HG03432 (cell line): ENCODE measurements around the gene LAMA2.
"Not testable (repeated sequence)": the region's sequence is repeated elsewhere in the genome, so short reads cannot be mapped to it uniquely, and the experiment has no call there.

Source experiments
- ATAC-seq: cut with Tn5 transposase; IDR thresholded peaks from one replicate; pipeline ENCODE4 v1.9.1; 2021; ENCODE audit warnings: mild to moderate bottlenecking, moderate library complexity; ENCODE audit not compliant: unreplicated experiment

Gene LAMA2

DNA sequence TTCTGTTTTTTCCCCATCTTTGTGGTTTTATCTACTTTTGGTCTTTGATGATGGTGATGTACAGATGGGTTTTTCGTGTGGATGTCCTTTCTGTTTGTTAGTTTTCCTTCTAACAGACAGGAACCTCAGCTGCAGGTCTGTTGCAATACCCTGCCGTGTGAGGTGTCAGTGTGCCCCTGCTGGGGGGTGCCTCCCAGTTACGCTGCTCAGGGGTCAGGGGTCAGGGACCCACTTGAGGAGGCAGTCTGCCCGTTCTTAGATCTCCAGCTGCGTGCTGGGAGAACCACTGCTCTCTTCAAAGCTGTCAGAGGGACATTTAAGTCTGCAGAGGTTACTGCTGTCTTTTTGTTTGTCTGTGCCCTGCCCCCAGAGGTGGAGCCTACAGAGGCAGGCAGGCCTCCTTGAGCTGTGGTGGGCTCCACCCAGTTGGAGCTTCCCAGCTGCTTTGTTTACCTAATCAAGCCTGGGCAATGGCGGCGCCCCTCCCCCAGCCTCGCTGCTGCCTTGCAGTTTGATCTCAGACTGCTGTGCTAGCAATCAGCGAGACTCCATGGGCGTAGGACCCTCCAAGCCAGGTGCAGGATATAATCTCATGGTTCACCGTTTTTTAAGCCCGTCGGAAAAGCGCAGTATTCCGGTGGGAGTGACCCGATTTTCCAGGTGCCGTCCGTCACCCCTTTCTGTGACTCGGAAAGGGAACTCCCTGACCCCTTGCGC is 289.5 kb downstream of the LAMA2 start:
- ATAC-seq: not testable (repeated sequence)

DNA sequence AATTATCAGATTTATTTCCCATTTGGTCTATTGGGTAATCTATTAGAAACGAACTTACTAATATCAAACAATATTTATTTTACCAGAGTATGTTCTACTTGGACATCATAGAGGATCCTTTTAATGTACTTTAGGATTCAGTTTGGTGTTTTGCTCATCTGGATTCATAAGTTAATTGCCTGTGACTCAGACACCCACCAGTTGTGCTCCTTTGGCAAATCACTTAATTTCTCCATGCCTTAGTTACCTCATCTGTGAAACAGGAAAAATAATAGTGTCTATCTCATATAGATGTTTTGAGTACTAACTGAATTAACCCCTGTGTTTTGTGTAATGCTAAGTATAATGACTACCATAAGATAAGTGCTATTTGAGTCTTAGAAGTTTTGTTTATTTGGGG is 292.1 kb downstream of the LAMA2 start:
- ATAC-seq: no peak

DNA sequence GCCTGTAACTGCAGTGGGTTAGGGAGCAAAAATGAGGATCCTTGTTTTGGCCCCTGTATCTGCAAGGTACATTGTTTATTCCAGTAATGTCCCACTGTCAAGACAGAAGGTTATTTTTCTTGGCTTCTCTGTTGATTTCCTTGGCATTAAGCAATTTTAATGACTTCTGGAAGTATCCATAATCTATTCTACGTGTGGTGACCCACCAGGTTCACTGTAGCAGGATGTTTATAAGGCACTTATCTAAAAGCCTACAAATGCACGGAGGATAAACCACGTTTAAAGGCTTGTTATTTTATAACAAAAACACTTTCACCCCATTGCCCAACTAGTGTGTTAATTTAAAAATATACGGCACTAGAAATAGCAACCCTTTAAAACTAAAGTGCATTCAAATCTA is 294.9 kb downstream of the LAMA2 start:
- no peak for ATAC-seq

DNA sequence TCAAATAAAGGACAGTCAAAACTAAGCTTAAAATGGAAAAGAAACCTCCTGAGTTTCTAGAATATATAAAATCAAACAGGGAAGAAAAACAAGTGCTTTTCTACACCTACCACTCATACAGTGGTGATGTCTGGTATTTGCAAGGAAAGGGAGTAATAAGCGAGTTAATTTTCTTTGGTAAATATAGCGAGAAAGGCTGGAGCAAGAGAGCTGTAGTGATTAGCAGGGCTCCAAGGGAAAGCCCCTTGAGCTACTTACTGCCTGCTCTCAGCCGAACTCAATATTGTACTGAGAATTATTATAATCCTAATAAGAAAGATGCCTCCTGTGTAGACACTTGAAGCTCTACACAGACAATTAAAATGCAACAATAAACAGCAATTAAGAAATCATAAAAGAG is 296.3 kb downstream of the LAMA2 start:
- ATAC-seq: no peak

DNA sequence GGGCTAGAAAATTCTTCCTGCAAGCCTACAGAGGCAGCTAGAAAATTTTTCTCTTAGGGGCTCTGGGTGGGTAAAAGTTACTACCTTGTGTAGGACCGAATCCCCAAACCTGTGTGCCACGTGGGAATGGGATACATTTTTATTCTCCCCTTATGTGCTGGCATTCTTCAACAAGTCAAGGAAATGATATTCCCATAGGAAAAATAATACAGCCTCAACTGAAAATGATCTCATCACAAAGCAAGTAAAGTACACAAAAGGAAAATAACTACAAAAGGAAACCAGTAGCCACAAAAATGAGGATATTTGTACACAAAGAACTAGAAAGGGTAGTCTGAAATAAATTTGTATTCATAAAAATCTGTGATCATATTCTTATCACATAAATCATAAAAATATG is 298.1 kb downstream of the LAMA2 start:
- ATAC-seq: no peak

DNA sequence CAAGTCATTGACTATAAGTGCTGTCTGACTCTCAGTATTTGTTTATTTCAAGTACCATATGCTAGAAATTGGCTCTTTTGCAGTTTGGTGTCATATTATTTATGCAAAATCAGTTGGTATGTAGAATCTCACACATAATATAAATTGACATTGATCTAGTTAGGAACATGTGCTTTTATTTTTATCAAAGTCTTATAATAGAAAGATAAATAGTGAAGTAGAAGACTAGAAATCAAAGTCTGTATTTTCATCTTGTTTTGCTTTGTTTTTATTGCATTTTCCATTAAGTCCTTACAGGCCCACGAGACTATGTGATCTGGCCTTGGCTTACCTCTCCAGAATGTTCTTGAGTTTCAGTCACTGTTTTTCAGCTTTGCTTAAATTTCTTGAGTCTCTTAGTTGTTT is 300.3 kb downstream of the LAMA2 start:
- ATAC-seq: no peak

DNA sequence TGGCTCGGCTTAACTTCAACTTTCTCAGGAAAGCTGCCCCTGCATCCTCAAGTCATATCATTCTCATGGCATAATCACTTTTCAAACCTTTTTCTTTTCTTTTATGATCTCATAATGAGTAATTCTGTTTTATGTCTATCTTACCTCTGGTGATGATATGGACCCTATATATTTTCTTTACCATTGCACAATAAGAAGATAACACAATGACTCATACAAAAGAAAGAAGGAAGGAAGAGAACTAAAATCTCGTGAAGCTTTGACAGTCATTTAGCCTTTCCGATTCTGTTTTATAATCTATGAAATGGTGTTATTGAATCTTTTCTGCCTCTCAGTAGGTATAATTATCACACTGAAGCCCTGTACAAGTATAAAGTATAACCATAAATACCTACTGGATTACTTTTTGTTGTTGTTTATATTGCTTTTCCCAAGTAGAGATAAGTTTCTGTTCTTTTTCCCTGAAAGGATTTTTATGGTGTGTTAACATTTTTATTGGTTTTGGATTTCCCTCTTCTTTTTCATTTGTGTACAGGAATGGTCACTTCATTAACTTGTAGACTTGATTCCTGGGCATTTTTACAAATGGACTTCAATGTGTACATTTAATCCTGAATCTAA is 300.9 kb downstream of the LAMA2 start:
- no peak for ATAC-seq

GRCh38 chr6:129184324-129184723 is 301.4 kb downstream of the LAMA2 start:
- no peak for ATAC-seq

DNA sequence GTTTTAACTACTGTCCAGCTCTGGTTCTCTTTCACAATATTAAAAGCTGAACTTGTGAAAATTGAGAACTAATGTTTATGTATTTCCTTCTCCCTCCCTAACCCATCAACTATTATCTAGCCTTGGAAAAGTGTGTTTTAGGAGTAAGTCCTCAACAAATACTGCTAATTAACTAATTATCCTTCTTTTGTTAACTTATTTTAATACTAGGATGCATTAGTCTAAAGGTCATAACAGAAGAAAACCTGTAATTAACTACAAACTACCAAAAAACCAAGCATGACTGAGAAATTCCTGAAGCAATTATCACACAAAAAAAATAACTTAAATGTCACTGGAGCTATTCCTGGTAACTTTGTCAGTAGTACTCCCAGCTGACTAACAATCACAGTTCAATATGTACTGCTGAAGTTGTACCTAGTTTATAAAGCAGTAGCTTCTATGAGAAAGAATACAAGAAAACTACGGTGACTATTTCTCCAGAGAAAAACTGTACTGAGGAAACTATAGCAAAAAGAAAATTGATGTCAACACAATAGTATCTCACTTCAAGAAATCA is 301.9 kb downstream of the LAMA2 start:
- ATAC-seq: no peak

- ATAC-seq: no peak
These were observed 304.1 kb downstream of the LAMA2 start for GRCh38 chr6:129186988-129187387.

- ATAC-seq: no peak
These were observed 305.4 kb downstream of the LAMA2 start for GRCh38 chr6:129188306-129188705.

DNA sequence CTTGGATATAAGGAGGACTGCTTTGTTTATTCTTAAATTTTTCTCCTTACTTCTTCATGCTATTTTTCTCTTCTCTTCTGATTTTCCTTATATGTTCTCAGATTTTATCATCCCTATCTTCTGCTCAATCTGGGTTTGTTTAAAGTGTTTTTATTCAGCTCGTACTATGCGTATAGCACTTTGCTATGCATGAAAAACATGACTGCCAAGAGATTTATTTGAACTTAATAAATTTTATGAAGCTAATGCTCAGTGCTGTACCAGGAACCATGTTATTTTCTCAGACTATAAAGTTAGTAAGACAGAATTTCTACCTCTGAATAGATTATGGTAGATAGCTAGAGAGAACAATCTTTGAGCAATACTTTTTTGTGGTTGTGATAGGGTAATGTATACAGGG is 305.9 kb downstream of the LAMA2 start:
- no peak for ATAC-seq

GRCh38 chr6:129189266-129189665 is 306.3 kb downstream of the LAMA2 start:
- no peak for ATAC-seq

DNA sequence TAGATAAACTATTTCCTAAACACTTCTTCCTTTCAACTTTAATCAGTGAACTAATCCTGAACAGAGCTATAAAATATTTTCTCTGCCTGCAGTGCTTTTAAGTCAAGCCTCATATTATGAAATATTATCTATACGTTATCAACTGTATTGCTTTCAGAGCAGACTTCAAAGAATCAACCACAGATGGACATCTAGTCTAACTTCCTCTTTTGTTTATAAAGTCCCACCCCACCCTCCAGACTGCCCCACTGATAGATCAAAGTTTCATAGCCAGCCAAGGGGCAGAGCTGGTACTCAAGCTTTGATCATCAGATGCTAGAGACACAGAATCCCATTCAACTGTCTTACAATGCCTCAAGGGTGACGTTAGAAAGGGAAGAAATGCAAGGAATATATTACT is 308.3 kb downstream of the LAMA2 start:
- ATAC-seq: no peak

DNA sequence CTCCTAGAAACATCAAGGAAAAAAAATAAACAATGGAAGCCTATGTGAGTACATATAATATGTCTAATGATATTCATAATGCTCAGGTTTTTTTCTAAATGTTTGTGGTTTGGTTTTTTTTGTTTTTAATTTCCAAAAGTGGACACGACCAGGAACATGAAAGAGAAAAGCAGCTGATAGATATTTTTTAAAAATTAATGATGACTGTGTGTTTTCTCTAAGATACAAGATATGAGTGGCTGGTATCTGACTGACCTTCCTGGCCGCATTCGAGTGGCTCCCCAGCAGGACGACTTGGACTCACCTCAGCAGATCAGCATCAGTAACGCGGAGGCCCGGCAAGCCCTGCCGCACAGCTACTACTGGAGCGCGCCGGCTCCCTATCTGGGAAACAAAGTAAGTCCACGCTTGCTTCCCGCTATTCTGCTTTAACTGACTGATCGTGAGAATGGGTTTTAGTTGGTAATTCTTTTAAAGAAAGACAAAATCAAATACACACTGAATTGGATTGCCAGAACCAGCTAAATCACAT is 309.6 kb downstream of the LAMA2 start:
- no peak for ATAC-seq

DNA sequence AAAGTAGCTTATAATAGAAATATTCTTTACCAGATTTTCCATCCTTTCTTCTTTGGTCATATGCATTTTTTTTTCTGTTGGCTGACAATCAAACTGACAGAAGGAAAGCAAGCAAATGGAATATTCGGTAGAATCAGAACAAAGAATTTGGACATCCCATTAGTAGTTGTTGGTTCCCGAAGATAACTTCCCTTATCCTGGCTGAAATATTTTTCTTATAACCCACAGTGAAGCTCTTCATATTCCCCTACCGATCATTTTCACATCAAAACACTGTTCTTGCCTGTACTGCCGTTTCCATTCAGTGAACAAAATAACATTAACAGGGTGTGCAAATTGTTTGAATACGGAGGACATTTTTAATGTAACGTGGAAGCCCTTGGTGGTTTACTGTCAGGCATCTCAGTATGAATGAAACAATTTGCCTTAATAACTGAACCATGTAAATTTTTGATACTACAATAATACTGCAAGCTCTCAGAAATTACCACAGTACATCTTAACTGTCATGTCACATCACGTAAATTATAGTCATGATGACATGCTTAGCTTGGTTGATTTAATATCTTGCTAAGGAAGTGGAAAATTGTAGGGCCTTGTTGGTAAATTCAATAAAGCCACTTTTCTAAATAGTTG is 311.5 kb downstream of the LAMA2 start:
- ATAC-seq: no peak

- no peak for ATAC-seq
These were observed 312.2 kb downstream of the LAMA2 start for GRCh38 chr6:129195161-129195560.

DNA sequence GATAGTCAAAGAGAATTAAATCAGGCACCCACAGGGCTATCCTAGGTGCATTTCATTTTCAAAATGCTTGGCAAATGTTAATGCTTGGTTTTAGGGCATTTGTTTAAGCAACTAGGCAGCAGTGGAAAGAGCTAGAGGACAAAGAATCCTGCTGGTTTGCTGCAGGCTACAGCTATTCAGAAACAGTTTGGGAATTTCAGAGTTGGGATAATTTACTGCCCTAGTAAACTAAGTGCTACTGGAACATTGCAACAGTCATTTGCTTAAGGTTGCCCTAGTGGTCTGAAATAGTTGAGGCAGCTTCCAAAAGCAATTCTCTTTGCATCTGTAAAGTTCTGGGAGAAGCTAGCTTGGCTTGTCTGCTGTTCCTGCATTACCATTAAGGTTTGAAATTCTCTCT is 312.7 kb downstream of the LAMA2 start:
- no peak for ATAC-seq

- no peak for ATAC-seq
These were observed 314.2 kb downstream of the LAMA2 start for GRCh38 chr6:129197154-129197553.

- no peak for ATAC-seq
These were observed 317.2 kb downstream of the LAMA2 start for GRCh38 chr6:129200151-129200550.

DNA sequence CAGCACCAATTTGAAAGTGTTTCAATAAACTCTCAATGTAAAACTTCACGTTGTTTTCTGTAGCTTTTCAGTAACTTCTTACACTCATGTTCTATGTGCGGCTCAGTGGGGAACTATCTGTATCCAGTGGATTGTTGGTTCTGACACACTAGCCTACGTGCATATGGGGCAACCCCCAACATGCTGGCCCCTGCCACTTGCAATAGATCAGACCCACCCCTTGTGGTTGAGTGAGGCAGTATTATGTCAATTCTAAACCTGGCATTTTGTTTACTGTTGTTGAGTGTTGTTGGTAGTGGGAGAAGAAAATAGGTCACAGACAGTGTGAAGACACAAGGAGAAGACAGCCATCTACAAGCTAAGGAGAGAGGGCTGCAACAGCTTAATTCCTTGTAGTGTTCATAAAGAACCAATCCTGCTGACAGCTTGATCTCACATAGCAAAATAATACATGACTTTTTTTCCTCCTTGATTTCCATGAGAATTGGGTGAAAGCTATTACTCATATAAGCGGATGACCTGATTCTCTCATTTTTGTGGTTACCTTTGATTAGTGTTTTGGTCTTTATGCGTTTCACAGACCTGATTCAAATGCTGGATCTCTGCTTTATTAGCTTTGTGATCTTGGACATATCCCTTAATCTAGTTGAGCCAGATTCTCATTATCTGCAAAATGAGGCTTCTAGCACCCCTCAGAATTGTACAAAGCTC is 320.4 kb downstream of the LAMA2 start:
- no peak for ATAC-seq
